HUES64 (cell line): ENCODE measurements around the gene C14orf180.

Experiments
- H3K27ac ChIP-seq: 2 replicates; pipeline ENCODE4 v1.7.0; 2013; ENCODE audit warnings: low read depth, low read length, inconsistent platforms
- H3K27me3 ChIP-seq: 2 replicates; pipeline ENCODE4 v1.6.1; 2013; ENCODE audit warnings: mild to moderate bottlenecking, low read length; ENCODE audit not compliant: insufficient read depth
- H3K36me3 ChIP-seq: 2 replicates; pipeline ENCODE4 v1.6.1; 2013; ENCODE audit warnings: mild to moderate bottlenecking, low read length; ENCODE audit not compliant: insufficient read depth
- H3K4me1 ChIP-seq: 2 replicates; pipeline ENCODE4 v1.6.1; 2013; ENCODE audit warnings: mild to moderate bottlenecking, low read length, moderate library complexity; ENCODE audit not compliant: insufficient read depth
- H3K4me3 ChIP-seq: 2 replicates; pipeline ENCODE4 v1.5.1; 2013; ENCODE audit warnings: mild to moderate bottlenecking, low read length, moderate library complexity
- H3K9ac ChIP-seq: 2 replicates; pipeline ENCODE4 v1.6.1; 2013; ENCODE audit warnings: mild to moderate bottlenecking, low read depth, low read length
- H3K9me3 ChIP-seq: 2 replicates; pipeline ENCODE4 v1.6.1; 2013; ENCODE audit warnings: low read depth, low read length; ENCODE audit not compliant: insufficient read depth
- WGBS: fragments of 150-250, 120-280 bp; methylation state at CpG from one replicate; pipeline ENCODE4 v1.1.7; 2013; ENCODE audit warnings: missing lambda C conversion rate; 5-methylcytosine and 5-hydroxymethylcytosine counted together

The C14orf180 gene

DNA sequence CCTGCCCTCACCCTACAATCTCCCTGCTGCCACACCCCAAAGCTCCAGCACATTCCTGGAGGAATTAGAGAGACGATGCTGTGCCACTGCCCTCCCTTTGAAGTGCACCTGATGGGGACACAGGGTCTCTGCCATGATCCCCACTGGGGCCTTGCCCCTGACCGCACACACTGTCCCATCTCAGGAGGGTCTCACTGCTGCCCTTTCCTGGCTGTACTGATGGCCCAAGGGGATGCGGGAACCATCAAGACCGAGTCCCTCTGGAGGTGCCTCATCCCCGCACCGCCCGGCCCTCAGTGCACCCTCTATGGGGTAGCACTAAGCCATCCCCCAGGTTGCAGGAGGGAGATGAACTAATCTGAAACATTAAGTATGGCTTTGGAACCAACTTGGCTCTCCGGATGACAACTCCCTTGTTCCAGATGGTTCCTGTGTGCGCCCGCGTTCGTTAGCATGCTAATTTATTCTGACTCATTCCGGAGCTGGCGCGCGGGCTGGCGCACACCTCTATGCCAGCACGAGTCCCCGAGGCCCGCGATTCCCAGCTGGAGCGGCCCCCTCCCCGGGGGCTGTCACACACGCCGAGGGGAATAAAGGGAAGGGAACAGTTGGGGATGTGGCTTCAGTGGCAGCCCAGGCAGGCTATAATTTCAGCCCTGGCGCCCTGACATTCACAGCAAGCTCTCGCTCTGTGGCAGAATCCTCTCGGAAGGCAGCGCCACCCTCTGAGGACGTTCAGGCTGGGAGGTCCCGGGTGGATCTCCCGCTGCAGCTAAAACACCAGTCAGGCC is 34.2 kb upstream of the C14orf180 start:
- WGBS = 87% methylated on average over 32 of the region's 32 CpGs
- Histone ChIP-seq H3K9me3 (no peaks in the 10 kb centered on the region), H3K27me3 (no peaks in the 10 kb centered on the region), H3K4me3 (no peak overlapping the region), H3K27ac (no peak overlapping the region), H3K9ac (no peak overlapping the region), H3K4me1 (0 out of 2 replicates have a peak, but pooled peaks cover 8% of the 10 kb centered on the region), H3K36me3 (no peaks in the 10 kb centered on the region)

DNA sequence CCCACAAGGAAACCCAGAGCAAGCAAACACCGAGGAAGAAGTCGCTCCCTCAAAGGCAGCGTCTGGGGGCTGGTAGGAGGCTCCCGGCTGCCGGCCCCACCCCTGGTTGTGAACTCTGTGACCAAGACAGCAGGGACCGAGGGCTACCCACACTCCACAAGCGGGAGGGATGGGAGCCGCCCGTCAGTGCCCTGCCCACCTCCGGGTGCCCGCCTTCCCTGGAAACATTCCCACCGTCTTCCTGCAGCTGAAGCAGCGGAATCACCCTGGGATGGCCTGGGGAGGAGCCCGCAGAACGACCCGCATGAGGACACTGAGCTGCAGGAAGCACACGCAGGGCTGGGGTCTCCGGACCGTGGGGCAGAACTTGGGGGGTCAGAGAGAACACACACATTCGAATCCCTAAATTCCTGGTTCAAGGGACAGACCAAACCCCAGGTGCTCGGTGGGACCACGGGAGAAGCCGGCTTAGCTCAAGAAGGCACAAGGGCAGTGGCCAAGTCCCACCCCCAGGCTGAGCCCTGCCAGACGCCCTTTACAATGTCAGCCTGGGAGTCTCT is 33.5 kb upstream of the C14orf180 start:
- H3K4me1 ChIP-seq = 0 out of 2 replicates have a peak, but pooled peaks cover 8% of the 10 kb centered on the region
- H3K4me3 ChIP-seq = no peak overlapping the region
- no peak overlapping the region for H3K9ac ChIP-seq
- WGBS = 80% methylated on average over 24 of the region's 24 CpGs
- no peaks in the 10 kb centered on the region for H3K9me3 ChIP-seq
- no peaks in the 10 kb centered on the region for H3K36me3 ChIP-seq
- H3K27me3 ChIP-seq = no peaks in the 10 kb centered on the region
- H3K27ac ChIP-seq = no peak overlapping the region

DNA sequence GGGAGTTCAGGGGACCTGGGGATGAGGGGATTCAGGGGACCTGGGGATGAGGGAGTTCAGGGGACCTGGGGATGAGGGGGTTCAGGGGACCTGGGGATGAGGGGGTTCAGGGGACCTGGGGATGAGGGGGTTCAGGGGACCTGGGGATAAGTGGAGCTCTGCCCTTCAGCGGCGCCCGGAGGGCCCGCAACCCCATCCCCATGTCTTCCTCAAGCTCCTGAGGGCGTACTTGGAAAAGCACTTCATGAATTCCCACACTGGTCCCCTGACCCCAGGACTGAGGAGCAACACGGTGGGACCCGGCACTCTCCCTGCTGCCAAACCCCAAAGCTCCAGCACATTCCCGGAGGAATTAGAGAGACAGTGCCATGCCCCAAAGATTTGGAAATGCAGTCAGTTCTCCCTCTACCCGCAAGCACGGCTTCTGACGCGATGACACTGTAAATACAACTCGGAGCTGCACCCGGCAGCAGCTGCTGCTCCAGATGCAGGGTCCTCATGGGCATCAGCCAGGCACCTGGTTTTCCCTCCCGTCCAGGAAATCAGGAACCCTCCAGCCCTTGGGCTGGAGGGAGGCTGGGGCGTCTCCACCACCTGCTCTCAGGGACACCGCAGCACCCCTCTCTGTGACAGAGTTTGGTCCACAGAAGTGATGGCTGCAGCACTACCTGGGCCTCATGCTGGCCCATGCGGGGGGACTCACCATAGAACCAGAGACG is 32.8 kb upstream of the C14orf180 start:
- 0 out of 2 replicates have a peak, but pooled peaks cover 8% of the 10 kb centered on the region for H3K4me1 ChIP-seq
- H3K27ac ChIP-seq = no peak overlapping the region
- H3K27me3 ChIP-seq = no peaks in the 10 kb centered on the region
- 91% methylated on average over 19 of the region's 19 CpGs for WGBS
- H3K9ac ChIP-seq = no peak overlapping the region
- no peaks in the 10 kb centered on the region for H3K36me3 ChIP-seq
- H3K4me3 ChIP-seq = no peak overlapping the region
- H3K9me3 ChIP-seq = no peaks in the 10 kb centered on the region

DNA sequence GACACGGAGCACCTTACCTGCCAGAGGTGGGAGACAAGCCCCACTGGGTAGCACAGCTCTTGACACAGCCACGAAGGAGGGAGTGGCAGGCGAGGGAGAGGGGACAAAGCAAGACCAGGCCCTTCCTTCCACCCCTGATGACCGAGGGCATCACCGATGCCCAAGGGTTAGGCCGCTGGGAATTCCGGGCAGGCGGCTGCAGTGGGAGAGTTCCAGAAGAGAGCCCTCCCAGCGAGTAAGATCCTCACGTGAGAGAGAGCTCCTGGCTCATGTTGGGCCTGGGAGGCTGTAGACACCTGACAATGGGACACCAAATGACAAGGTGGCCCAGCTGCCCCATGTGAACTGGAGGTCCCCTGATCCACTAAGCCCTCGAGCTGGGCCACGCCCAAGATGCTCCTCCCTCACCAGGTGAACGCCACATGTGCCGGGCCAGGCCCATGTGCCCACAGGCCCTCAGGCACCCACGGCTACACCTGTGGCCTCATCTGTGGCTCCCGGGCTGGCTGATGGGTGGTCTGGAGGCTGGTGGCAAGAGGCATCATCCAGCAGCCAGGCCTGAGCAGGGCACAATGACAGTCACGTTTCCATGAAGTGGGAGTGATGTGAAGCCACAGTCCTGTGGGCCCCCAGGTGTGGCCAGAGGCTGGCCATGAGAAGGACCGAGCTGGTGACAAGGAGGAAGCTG is 32.1 kb upstream of the C14orf180 start:
- no peaks in the 10 kb centered on the region for H3K27me3 ChIP-seq
- no peak overlapping the region for H3K9ac ChIP-seq
- H3K9me3 ChIP-seq = no peaks in the 10 kb centered on the region
- no peak overlapping the region for H3K27ac ChIP-seq
- 94% methylated on average over 18 of the region's 18 CpGs for WGBS
- no peak overlapping the region for H3K4me3 ChIP-seq
- 0 out of 2 replicates have a peak, but pooled peaks cover 8% of the 10 kb centered on the region for H3K4me1 ChIP-seq
- no peaks in the 10 kb centered on the region for H3K36me3 ChIP-seq

DNA sequence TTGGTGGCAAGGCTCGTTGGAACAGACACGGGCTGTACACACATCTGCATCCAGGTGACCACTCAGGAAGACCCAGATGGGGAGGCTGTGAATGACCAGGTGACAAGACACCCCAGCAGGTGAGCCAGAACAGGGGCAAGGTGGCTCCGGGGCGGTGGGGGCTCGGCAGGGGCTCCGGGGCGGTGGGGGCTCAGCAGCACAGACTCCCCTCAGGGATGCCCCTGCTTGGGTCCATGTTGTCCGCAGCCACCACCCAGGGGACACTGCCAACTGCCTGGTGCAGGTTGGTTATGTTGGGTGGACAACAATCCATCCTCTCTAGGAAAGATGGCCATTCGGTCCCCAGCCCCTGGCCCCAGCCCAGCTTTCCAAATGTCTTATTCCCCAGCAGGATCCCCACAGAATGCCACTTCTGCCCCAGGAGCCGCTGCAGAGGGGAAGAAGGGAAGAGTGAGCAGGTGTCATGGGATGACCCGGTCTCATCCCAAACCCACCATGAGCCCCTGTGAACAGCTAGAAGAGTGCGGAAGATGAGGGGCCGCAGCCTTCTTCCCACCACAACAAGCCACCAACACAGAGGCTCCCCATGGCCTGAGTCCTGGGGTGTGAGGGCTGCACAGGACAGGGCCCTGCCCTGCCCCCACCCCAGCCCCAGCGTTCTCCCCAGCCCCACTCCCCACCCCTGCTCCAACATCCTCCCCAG is 31.4 kb upstream of the C14orf180 start:
- WGBS = 94% methylated on average over 12 of the region's 14 CpGs
- Histone ChIP-seq H3K4me3 (no peak overlapping the region), H3K27me3 (no peaks in the 10 kb centered on the region), H3K9me3 (no peaks in the 10 kb centered on the region), H3K9ac (no peak overlapping the region), H3K27ac (no peak overlapping the region), H3K4me1 (0 out of 2 replicates have a peak, but pooled peaks cover 8% of the 10 kb centered on the region), H3K36me3 (no peaks in the 10 kb centered on the region)

DNA sequence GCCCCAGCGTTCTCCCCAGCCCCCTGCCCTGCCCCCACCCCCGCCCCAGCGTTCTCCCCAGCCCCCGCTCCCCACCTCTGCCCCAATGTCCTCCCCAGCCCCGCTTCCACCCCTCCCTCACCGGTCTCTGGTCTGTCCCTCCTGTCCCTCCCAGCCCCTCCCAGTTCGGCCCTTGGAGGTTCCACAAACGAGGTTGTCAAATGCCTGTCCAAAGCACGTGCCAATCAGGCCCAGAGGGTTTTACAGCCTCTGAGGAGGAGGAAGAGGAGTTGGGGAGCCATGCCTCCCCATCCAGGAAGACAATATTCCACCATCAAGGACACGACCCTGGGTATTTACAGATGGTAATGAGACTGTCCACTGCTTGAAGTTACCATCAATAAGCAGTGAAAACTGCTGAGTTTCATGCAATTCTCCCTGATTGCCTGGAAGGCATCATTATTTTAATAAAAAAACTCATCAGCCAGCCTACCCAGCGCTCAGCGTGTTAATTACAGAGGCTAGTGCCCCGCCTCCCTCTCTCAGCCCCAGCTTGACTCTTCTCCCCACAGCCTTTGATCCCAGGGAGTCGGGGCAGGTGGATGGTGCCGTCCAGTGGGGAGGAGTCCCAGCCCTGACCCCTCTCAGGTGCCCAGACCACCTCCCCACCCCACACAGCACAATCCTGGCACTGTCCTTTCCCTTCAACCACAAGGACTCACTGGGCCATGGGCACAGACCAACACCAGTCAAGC is 30.6 kb upstream of the C14orf180 start:
- 50% methylated on average over 12 of the region's 15 CpGs for WGBS
- H3K27ac ChIP-seq = no peak overlapping the region
- no peak overlapping the region for H3K4me3 ChIP-seq
- no peaks in the 10 kb centered on the region for H3K36me3 ChIP-seq
- no peak overlapping the region for H3K9ac ChIP-seq
- H3K9me3 ChIP-seq = no peaks in the 10 kb centered on the region
- no peaks in the 10 kb centered on the region for H3K27me3 ChIP-seq
- 0 out of 2 replicates have a peak, but pooled peaks cover 8% of the 10 kb centered on the region for H3K4me1 ChIP-seq

DNA sequence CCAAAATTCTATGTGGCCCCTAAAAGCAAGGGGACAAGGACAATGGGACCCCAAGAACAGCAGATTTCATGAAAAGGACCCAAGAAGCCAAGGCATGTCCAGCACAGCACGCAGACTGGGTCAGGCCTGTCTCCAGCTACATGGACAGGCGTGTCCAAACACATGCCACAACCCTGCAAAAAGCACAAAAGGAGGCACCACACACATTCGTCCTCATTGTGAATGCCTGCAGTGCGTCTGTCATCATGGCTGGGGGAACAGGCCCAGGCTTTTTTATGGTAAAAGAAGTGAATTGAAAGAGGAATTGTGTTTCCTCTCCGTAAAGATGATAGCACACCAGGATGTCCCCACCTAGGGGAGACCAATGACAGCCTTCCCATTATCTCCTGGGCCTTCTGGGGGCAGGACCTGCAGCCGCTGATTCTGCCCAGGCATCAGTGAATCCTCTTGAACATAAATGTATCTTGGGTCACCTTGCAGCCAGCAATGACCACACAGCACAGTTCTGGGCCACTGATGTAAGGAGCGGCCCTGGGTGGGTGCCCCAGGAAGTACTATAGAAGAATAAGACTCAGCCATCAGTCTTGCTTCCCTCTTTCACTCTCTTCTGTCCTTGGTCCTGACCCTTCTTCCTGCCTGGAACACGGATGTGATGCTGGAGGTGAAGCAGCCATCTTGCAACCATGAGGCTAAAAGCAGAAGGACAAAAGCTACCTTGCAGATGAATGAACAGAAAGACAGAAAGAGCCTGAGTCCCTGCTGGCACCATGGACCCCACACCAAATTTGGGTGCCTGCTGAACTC is 29.8 kb upstream of the C14orf180 start:
- H3K9ac ChIP-seq = no peak overlapping the region
- no peaks in the 10 kb centered on the region for H3K9me3 ChIP-seq
- H3K4me1 ChIP-seq = 0 out of 2 replicates have a peak, but pooled peaks cover 8% of the 10 kb centered on the region
- H3K4me3 ChIP-seq = no peak overlapping the region
- H3K27me3 ChIP-seq = no peaks in the 10 kb centered on the region
- 77% methylated on average over 8 of the region's 8 CpGs for WGBS
- H3K36me3 ChIP-seq = no peaks in the 10 kb centered on the region
- H3K27ac ChIP-seq = no peak overlapping the region

DNA sequence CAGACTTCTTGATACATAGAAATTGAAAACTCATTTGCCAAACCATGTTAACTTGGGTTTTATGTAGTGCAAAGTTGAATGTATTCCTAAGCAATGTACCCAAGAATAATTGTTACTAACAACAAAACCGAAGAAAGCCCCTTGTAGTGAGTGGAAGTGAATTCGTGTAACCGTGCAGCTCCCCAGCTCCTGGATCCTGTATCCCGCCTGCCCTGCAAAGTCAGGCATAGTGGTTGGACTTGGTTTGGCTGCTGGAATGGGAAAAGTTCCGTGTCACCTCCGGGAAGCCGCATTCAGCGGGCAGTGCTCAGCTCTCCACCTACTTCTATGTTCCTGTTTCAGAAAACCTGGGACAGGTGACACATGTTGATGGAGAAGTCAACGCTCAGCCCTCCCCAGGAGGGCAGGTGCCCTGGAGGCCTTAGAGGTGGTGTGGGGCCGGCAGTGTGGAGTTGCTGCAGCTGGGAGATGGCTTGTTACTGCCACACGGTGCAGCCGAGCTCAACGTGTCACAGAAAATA is 29.2 kb upstream of the C14orf180 start:
- 91% methylated on average over 13 of the region's 13 CpGs for WGBS
- H3K4me3 ChIP-seq = no peak overlapping the region
- H3K27ac ChIP-seq = no peak overlapping the region
- H3K9ac ChIP-seq = no peak overlapping the region
- H3K27me3 ChIP-seq = no peaks in the 10 kb centered on the region
- H3K36me3 ChIP-seq = no peaks in the 10 kb centered on the region
- 0 out of 2 replicates have a peak, but pooled peaks cover 8% of the 10 kb centered on the region for H3K4me1 ChIP-seq
- H3K9me3 ChIP-seq = no peaks in the 10 kb centered on the region

DNA sequence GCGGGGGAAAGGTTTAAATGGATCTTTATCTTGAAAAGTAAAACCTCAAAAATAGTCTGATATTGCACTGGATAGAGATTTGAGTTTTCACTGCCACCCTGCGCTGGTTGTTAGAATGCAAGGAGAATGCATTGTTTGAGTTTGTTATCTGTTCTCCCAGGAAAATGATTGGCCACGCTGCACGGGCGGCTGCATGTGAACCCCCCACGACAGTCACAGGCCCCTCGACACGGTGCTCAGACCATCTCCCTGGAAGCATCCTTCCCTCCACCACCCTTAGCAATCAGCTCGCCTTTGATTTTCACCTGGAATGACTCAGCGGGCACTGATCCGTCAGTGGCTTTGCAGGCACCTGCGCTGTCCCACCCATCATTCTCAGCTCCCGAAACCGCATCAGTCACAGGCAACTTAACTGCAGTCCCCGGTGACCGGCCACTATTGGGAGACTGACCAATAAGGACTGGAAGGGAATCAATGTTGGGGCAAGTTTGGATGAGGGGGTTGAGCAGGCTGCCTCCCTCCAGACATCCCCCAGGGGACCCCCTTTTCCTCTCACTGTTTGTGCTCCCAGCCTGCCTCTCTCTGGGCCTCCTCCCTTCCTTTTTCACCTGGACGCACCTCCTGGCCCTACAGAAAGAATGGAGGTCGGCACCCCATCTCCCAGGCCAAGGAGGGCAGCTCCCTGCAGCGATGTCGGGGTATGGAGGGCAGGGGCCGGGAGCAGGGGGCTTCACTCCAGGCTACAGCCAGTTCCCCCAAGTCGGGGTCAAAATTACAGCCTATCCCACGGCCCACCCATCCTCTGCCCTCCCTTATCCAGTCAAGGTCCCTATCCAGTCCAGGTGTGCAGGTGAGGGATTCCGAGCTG is 28.5 kb upstream of the C14orf180 start:
- no peaks in the 10 kb centered on the region for H3K27me3 ChIP-seq
- no peak overlapping the region for H3K27ac ChIP-seq
- H3K9ac ChIP-seq = no peak overlapping the region
- 0 out of 2 replicates have a peak, but pooled peaks cover 8% of the 10 kb centered on the region for H3K4me1 ChIP-seq
- no peaks in the 10 kb centered on the region for H3K36me3 ChIP-seq
- no peaks in the 10 kb centered on the region for H3K9me3 ChIP-seq
- WGBS = 92% methylated on average over 24 of the region's 24 CpGs
- no peak overlapping the region for H3K4me3 ChIP-seq
